ENCODE results near the gene PFKP.

PFKP gene

DNA sequence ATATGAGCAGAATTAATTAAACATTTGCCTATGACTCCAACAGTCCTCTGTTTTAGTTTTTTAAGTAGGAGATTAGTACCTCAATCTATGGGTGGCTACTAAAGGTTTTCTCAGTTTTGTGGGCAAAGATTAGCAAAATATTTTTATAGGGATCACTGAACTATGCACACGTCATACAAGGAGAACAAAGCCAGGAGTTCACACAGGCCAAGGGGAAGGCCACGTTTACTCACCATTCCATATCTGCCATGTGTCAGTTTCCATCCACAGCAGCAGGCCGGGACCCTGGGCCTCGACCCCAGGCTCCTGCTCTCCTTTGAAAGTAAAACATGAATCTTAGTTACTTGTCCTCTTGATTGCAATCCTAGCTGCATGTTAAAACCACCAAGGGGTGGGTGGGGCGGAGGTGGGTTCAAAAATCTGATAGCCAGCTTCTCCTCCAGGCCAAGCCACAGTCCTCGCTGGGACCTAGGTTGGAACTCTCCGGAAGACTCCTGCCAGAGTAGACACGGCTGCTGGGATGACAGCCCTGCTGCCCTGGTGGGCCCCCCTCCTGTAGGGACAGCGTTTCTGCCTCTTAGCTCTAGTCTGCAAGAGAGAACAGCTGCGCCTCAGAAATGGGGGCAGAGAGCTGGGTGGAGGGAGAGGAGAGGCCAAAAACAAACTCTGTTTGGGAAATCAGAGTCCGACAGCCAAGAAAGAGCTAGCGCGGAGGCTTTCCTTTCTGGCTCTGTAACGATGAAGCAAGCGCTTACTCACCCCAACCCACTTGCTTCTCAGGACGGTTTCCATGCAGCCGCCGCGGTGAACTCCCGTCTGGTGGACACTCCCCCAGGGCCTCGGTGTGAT lies 69.6 kb downstream of the PFKP start:
- TF ChIP-seq EZH2phosphoT487 (IDR thresholded peaks at IDR 0.05; ENCODE audit: low read length) (no peak), EZH2 (optimal IDR thresholded peaks at IDR 0.05; ENCODE audit: low read depth, low read length) (no peak)
- TF ChIP-seq, protein P1, sequence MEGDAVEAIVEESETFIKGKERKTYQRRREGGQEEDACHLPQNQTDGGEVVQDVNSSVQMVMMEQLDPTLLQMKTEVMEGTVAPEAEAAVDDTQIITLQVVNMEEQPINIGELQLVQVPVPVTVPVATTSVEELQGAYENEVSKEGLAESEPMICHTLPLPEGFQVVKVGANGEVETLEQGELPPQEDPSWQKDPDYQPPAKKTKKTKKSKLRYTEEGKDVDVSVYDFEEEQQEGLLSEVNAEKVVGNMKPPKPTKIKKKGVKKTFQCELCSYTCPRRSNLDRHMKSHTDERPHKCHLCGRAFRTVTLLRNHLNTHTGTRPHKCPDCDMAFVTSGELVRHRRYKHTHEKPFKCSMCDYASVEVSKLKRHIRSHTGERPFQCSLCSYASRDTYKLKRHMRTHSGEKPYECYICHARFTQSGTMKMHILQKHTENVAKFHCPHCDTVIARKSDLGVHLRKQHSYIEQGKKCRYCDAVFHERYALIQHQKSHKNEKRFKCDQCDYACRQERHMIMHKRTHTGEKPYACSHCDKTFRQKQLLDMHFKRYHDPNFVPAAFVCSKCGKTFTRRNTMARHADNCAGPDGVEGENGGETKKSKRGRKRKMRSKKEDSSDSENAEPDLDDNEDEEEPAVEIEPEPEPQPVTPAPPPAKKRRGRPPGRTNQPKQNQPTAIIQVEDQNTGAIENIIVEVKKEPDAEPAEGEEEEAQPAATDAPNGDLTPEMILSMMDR (IDR thresholded peaks at IDR 0.05; ENCODE audit: low read length) = no peak
- Histone ChIP-seq H3K9me2 (replicated peaks; ENCODE audit: insufficient read depth, low read length) (no peaks in the 10 kb centered on the region), H3K4me3 (ENCODE audit: low read length) (no peak overlapping the region), H2AFZ (ENCODE audit: low read length) (no peak overlapping the region), H3K27ac (ENCODE audit: low read length) (no peak overlapping the region), H3K9ac (ENCODE audit: low read length) (no peak overlapping the region), H4K20me1 (ENCODE audit: insufficient read depth, low read length) (no peaks in the 10 kb centered on the region), H3F3A (ENCODE audit: insufficient read depth, low read length) (no peaks in the 10 kb centered on the region), H3K4me2 (ENCODE audit: low read depth, low read length) (no peak overlapping the region), H3K79me2 (ENCODE audit: low read length) (no peaks in the 10 kb centered on the region), H3K9me3 (replicated peaks; ENCODE audit: insufficient read depth, low read length) (no peaks in the 10 kb centered on the region), H3K27me3 (replicated peaks; ENCODE audit: insufficient read depth, low read length) (no peaks in the 10 kb centered on the region), H3K4me1 (ENCODE audit: low read length) (no peaks in the 10 kb centered on the region), H3K36me3 (replicated peaks; ENCODE audit: insufficient read depth, low read length) (peaks cover 21% of the 10 kb centered on the region)
- DNase-seq = no peak

DNA sequence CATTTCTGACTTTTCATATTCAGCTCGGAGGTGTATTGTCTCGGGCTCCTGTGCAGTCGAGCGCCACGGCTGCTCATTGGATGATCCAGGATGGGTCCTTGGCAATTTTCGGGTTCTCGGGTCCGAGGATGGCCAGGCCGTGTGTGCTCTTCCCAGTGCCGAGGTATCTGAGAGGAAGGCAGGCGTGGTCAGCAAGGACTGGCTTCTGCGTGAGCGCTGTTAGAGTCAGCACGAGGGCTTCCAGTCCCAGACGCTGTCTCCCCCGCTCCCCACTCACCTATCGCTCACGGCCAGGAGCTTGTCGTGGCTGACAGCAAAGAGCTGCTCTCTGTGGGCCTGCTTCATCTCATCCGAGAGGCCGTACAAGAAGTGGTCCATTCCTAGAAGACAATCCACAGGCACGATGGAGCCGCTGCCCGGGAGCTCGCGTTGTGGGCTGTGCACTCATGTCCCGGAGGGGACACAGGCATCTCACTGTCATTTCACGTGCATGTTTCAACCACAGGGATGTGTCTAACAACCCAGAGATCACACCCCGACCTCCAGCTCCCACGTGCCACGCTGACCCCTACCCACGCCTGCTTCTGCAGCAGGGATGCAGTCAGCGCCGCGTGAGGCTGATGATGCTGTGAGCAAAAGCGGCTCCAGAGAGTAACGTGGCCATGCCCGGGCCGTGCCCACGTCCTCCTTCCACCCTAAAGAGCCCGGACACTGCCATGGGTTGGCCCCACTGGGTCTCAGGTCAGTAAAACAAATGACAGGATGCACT lies 70.8 kb downstream of the PFKP start:
- Histone ChIP-seq H2AFZ (ENCODE audit: low read length) (no peak overlapping the region), H3K9me2 (replicated peaks; ENCODE audit: insufficient read depth, low read length) (no peaks in the 10 kb centered on the region), H3K4me3 (ENCODE audit: low read length) (no peak overlapping the region), H3K79me2 (ENCODE audit: low read length) (no peaks in the 10 kb centered on the region), H4K20me1 (ENCODE audit: insufficient read depth, low read length) (no peaks in the 10 kb centered on the region), H3F3A (ENCODE audit: insufficient read depth, low read length) (no peaks in the 10 kb centered on the region), H3K4me1 (ENCODE audit: low read length) (no peaks in the 10 kb centered on the region), H3K36me3 (replicated peaks; ENCODE audit: insufficient read depth, low read length) (peaks cover 21% of the 10 kb centered on the region), H3K27me3 (replicated peaks; ENCODE audit: insufficient read depth, low read length) (no peaks in the 10 kb centered on the region), H3K9ac (ENCODE audit: low read length) (no peak overlapping the region), H3K9me3 (replicated peaks; ENCODE audit: insufficient read depth, low read length) (no peaks in the 10 kb centered on the region), H3K27ac (ENCODE audit: low read length) (no peak overlapping the region), H3K4me2 (ENCODE audit: low read depth, low read length) (no peak overlapping the region)
- TF ChIP-seq, protein P1 (IDR thresholded peaks at IDR 0.05; ENCODE audit: low read length) = no peak
- TF ChIP-seq EZH2 (optimal IDR thresholded peaks at IDR 0.05; ENCODE audit: low read depth, low read length) (no peak), EZH2phosphoT487 (IDR thresholded peaks at IDR 0.05; ENCODE audit: low read length) (no peak)
- DNase-seq = no peak

DNA sequence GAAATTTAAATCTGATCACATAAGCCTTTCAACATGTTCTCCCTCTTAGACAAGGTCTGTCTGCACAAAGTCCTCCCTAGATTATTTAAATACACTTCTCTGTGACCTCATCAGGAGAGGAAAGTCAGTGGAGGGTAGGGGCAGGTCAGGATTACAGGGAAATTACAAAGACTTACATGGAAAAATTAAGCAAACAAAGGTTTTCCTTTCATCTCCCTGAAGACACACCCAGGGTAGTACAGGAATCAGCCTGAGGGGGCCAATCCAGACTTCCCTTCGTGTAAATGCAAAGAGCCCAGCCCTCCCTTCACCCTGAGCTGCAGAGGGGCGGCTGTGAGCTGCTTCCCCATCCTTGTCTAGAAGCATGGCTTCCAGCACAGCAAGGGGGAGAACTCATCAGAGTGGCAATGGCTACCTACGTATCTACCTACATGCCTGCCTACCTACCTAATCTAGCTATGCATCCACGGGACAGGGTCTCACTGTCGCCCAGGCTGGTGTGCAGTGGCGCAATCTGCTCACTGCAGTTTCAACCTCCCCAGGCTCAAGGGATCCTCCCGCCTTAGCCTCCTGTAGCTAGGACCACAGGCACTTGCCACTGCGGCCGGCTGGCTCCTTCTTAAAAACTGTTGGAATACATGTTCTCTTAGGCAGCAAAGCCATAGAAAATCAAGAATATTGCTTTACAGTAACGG lies 72.0 kb downstream of the PFKP start:
- no peaks in the 10 kb centered on the region for H3K27me3 ChIP-seq (replicated peaks; ENCODE audit: insufficient read depth, low read length)
- TF ChIP-seq EZH2 (optimal IDR thresholded peaks at IDR 0.05; ENCODE audit: low read depth, low read length) (no peak), EZH2phosphoT487 (IDR thresholded peaks at IDR 0.05; ENCODE audit: low read length) (no peak)
- TF ChIP-seq, protein P1 (IDR thresholded peaks at IDR 0.05; ENCODE audit: low read length) = no peak
- no peaks in the 10 kb centered on the region for H3K9me2 ChIP-seq (replicated peaks; ENCODE audit: insufficient read depth, low read length)
- no peak overlapping the region for H3K9ac ChIP-seq (ENCODE audit: low read length)
- no peaks in the 10 kb centered on the region for H3K79me2 ChIP-seq (ENCODE audit: low read length)
- no peaks in the 10 kb centered on the region for H3F3A ChIP-seq (ENCODE audit: insufficient read depth, low read length)
- no peak for DNase-seq
- no peak overlapping the region for H3K4me3 ChIP-seq (ENCODE audit: low read length)
- peaks cover 21% of the 10 kb centered on the region for H3K36me3 ChIP-seq (replicated peaks; ENCODE audit: insufficient read depth, low read length)
- no peaks in the 10 kb centered on the region for H4K20me1 ChIP-seq (ENCODE audit: insufficient read depth, low read length)
- H3K4me1 ChIP-seq (ENCODE audit: low read length) = no peaks in the 10 kb centered on the region
- H2AFZ ChIP-seq (ENCODE audit: low read length) = no peak overlapping the region
- H3K9me3 ChIP-seq (replicated peaks; ENCODE audit: insufficient read depth, low read length) = no peaks in the 10 kb centered on the region
- H3K4me2 ChIP-seq (ENCODE audit: low read depth, low read length) = no peak overlapping the region
- H3K27ac ChIP-seq (ENCODE audit: low read length) = no peak overlapping the region

All from MM.1S (cell line).